Measurements from ENCODE around the gene PEF1. TPM values are rescaled to one million over a fixed set of nuclear protein-coding genes. Genes with fewer than 3 reads are reported as not detected.

The PEF1 gene
- total RNA-seq, 4 donors from 2014 or later: 61.5 to 101 (median 92.9) TPM

DNA sequence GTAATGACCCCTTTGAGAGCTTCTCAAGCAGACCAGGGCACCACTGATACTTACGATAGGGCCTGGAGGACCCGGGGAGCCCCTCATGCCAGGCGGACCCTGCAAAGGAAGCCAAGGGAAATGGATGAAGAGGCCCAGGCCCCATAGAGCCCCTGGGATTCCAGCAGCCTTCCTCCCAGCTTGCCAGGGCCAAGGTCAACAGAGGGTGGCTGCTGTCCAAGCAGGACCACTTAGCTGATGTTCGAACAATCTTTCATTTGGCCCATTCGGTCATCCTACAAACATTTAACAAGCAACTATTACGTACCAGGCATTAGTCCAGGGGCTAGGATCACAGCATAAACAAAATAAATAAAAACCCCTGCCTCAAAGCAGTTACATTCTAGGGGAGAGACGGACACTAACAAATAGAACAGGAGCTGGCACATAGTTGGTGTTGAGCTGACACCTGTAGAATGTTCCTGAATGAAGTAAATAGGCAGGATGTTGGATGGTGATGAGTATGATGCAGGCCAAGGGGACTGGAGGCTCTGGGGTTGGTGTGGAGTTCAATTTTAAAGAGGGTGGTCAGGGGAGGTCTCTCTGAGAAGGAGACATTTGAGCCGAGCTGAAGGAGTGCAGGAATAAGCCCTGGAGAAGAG, 27.0 kb upstream of the PEF1 start:
- Histone ChIP-seq H3K9me3 (no peaks in the 10 kb centered on the region), H3K27ac (replicated peaks in 1 of 4) (peak overlapping the region; percentile 0 to 78 (median 74)), H3K4me1 (peaks cover 61 to 92% (median 86%) of the 10 kb centered on the region in 4 donors), H3K36me3 (peaks cover 0 to 7% (median 0%) of the 10 kb centered on the region in 4 donors), H3K27me3 (no peaks in the 10 kb centered on the region), H3K4me3 (no peak overlapping the region)
- 67% methylated on average over 8 of the region's 8 CpGs for WGBS
- no peak for DNase-seq (ENCODE audit: extremely low spot score)
- intact Hi-C loops (cut with DNase I): no loop called here
- TF ChIP-seq POLR2A (IDR thresholded peaks at IDR 0.05; ENCODE audit: low read depth) (no peak), POLR2AphosphoS5 (IDR thresholded peaks at IDR 0.05) (no peak), EP300 (IDR thresholded peaks at IDR 0.05) (no peak)

DNA sequence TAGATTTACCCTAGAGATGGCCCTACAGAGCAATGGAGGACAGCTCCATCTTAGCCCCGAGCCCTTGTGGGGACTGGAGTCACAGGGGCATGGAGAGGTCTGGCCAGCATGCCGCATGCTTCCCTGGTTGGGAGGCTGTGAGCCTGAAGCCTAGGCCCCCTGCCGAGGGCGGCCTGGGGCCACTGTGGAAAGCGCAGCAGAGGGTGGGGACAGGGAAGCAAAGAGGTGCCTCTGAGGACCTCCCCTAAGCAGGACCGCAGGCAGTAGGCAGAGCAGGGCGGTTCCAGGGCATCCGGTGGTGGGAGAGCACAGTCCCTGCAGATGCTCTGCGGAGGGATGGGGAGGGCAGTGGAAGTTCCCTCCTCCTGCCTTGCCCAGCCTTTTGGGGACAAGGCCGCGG, 26.5 kb upstream of the PEF1 start:
- Histone ChIP-seq H3K4me1 (peaks cover 66 to 98% (median 91%) of the 10 kb centered on the region in 4 donors), H3K4me3 (no peak overlapping the region), H3K27ac (replicated peaks in 1 of 4) (peak overlapping the region; percentile 0 to 78 (median 74)), H3K36me3 (peaks cover 0 to 3% (median 0%) of the 10 kb centered on the region in 4 donors), H3K27me3 (no peaks in the 10 kb centered on the region), H3K9me3 (no peaks in the 10 kb centered on the region)
- intact Hi-C loops (cut with DNase I): no loop called here
- WGBS: 94% methylated on average over 8 of the region's 11 CpGs
- TF ChIP-seq POLR2A (IDR thresholded peaks at IDR 0.05; ENCODE audit: low read depth) (no peak), EP300 (IDR thresholded peaks at IDR 0.05) (no peak), POLR2AphosphoS5 (IDR thresholded peaks at IDR 0.05) (no peak)
- TF ChIP-seq, protein P1, sequence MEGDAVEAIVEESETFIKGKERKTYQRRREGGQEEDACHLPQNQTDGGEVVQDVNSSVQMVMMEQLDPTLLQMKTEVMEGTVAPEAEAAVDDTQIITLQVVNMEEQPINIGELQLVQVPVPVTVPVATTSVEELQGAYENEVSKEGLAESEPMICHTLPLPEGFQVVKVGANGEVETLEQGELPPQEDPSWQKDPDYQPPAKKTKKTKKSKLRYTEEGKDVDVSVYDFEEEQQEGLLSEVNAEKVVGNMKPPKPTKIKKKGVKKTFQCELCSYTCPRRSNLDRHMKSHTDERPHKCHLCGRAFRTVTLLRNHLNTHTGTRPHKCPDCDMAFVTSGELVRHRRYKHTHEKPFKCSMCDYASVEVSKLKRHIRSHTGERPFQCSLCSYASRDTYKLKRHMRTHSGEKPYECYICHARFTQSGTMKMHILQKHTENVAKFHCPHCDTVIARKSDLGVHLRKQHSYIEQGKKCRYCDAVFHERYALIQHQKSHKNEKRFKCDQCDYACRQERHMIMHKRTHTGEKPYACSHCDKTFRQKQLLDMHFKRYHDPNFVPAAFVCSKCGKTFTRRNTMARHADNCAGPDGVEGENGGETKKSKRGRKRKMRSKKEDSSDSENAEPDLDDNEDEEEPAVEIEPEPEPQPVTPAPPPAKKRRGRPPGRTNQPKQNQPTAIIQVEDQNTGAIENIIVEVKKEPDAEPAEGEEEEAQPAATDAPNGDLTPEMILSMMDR (IDR thresholded peaks at IDR 0.05): no peak
- no peak for DNase-seq (ENCODE audit: extremely low spot score)

DNA sequence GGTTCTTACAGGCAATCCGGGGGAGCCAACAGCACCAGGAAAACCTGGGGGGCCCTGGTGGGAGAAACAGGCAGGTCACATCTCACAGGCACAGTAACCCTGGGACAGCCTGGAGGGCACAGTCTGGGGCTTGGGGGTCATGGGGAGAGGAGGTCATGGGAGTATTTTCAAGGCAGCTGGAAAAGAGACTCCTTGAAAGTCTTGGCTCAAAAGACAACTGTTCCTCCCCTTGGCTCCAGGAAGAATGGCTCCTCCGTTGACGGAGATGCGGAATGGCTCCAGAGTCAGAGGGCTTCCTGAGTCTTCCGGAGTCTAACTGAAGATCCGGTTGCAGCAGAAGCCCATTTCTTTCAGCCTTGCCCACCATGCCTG, 25.9 kb upstream of the PEF1 start:
- Histone ChIP-seq H3K27ac (replicated peaks in 1 of 4) (peak overlapping the region; percentile 68 to 78 (median 74)), H3K9me3 (no peaks in the 10 kb centered on the region), H3K27me3 (no peaks in the 10 kb centered on the region), H3K36me3 (peaks cover 0 to 6% (median 0%) of the 10 kb centered on the region in 4 donors), H3K4me3 (peak overlapping the region; percentile 37 to 46 (median 41)), H3K4me1 (peaks cover 70 to 99% (median 95%) of the 10 kb centered on the region in 4 donors)
- DNase-seq (ENCODE audit: extremely low spot score): no peak
- WGBS: 29% methylated on average over 5 of the region's 6 CpGs
- TF ChIP-seq POLR2AphosphoS5 (IDR thresholded peaks at IDR 0.05): no peak
- intact Hi-C loops (cut with DNase I): no loop called here

DNA sequence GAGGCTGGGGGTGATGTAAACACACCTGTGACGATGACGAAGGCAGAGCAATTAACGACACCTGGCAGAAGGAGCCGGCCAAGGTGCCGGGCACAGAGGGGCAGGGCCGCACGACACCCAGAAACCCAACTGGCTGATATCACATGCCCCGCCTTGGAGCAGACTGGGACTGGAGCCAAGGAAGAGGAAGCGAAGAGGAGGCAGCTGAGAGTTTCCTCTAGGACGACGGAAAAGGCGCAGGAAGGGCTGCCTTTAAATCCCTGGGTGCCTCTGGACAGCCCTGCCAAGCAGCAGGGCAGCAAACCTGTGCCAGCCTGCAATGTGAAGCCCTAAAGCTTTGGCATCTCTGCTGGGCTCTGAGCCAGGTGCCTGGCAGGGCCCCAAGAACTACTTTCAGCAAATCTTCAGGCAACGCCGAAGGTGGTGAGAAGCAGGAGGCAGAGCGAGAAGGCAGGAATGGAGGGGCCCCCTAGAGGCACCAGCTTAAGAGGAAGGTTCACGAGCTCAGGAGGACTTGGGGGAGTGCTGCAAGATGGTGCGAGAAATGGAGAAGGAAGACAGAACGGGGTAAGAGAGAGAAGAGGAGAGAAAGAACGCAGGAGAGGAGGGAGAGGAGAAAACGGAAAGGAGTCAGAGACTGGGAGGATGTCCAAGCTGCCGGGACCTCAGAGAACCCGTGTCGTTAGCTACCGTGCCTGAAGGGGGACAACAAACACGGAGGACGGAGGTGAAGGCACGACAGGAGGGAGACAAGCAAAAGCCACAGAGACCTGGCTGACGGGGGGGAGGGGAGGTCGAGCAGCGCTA, 25.3 kb upstream of the PEF1 start:
- no peak for DNase-seq (ENCODE audit: extremely low spot score)
- no peaks in the 10 kb centered on the region for H3K9me3 ChIP-seq
- TF ChIP-seq, protein P1 (IDR thresholded peaks at IDR 0.05): peak in 2 of 3 experiments; percentile 13 to 22
- TF ChIP-seq POLR2A (IDR thresholded peaks at IDR 0.05; ENCODE audit: low read depth) (no peak), POLR2AphosphoS5 (IDR thresholded peaks at IDR 0.05) (peak; percentile 36 to 54)
- peak overlapping the region; percentile 68 to 78 (median 74) for H3K27ac ChIP-seq (replicated peaks in 1 of 4)
- no peaks in the 10 kb centered on the region for H3K27me3 ChIP-seq
- peaks cover 0 to 12% (median 2%) of the 10 kb centered on the region in 4 donors for H3K36me3 ChIP-seq
- 14% methylated on average over 27 of the region's 30 CpGs for WGBS
- peak overlapping the region; percentile 37 to 46 (median 41) for H3K4me3 ChIP-seq
- H3K4me1 ChIP-seq: peaks cover 64 to 99% (median 92%) of the 10 kb centered on the region in 4 donors
- intact Hi-C loops (cut with DNase I): loop anchor here (10.0 kb wide), 1 partner anchor 295 kb away; no protein-coding TSS in a partner anchor

DNA sequence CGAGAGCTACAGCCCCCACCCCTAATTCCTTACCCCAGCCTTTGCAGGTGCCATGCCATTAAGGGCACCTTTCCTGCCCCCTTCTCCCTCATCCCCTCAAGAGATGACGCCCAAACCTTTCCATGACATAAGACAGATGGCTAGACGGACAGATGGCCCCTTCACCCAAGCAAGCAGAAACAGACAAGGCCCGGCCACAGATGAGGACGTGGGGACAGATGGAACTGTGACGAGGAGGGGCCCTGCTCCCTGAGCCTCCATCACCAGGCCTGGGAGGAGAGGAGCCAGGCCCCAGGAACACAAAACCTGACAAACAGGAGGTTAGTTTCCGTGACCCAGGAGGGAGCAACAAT, 24.7 kb upstream of the PEF1 start:
- no peak for TF ChIP-seq EP300 (IDR thresholded peaks at IDR 0.05)
- TF ChIP-seq, protein P1 (IDR thresholded peaks at IDR 0.05): no peak
- TF ChIP-seq POLR2A (IDR thresholded peaks at IDR 0.05; ENCODE audit: low read depth): no peak
- no peak for TF ChIP-seq POLR2AphosphoS5 (IDR thresholded peaks at IDR 0.05)
- 46% methylated on average over 5 of the region's 7 CpGs for WGBS
- no peaks in the 10 kb centered on the region for H3K9me3 ChIP-seq
- no peaks in the 10 kb centered on the region for H3K27me3 ChIP-seq
- peak overlapping the region; percentile 68 to 78 (median 74) for H3K27ac ChIP-seq (replicated peaks in 1 of 4)
- DNase-seq (ENCODE audit: extremely low spot score): no peak
- peaks cover 58 to 96% (median 88%) of the 10 kb centered on the region in 4 donors for H3K4me1 ChIP-seq
- intact Hi-C loops (cut with DNase I): loop anchor here (10.0 kb wide), 1 partner anchor 295 kb away; no protein-coding TSS in a partner anchor
- peak overlapping the region in 3 of 4 donors; percentile 37 to 44 (median 38) for H3K4me3 ChIP-seq
- H3K36me3 ChIP-seq: peaks cover 0 to 13% (median 2%) of the 10 kb centered on the region in 4 donors
